HEK293 (cell line): ENCODE results near the gene MAGI2.

ENCODE experiments used
- OVOL3 ChIP-seq: fragments of 450-650 bp; formaldehyde crosslinking; IDR thresholded peaks from 2 replicates; pipeline ENCODE4 v1.5.1; 2016; ENCODE audit warnings: missing biosample characterization, missing genetic modification characterization
- SP2 ChIP-seq: fragments of 450-650 bp; formaldehyde crosslinking; IDR thresholded peaks from 2 replicates; pipeline ENCODE4 v1.5.1; 2016; ENCODE audit warnings: missing biosample characterization, missing genetic modification characterization
- TCF7L2 ChIP-seq: IDR thresholded peaks from 2 replicates; pipeline ENCODE4 v1.6.1; 2011; ENCODE audit warnings: low read depth, mild to moderate bottlenecking, inconsistent platforms, low read length, moderate library complexity, borderline replicate concordance
- ZNF184 ChIP-seq: fragments of 450-650 bp; IDR thresholded peaks from 2 replicates; pipeline ENCODE4 v1.5.1; 2018; ENCODE audit warnings: missing biosample characterization, mild to moderate bottlenecking, missing genetic modification characterization
- ZNF274 ChIP-seq, 2 experiments: fragments of 200-500 bp in 1 of 2; fragments of 450-650 bp in 1 of 2; sonication (Bioruptor generic) in 1 of 2; formaldehyde crosslinking in 1 of 2; IDR thresholded peaks; 2 replicates each; pipeline versions ENCODE4 v1.5.1 to v1.6.1; 2014 to 2016; ENCODE audit warnings: borderline replicate concordance in 1 of 2, inconsistent platforms in 1 of 2, low read length in 1 of 2, missing biosample characterization in 1 of 2, missing genetic modification characterization in 1 of 2
- ZNF561 ChIP-seq: fragments of 450-650 bp; IDR thresholded peaks from 2 replicates; pipeline ENCODE4 v1.5.1; 2018; ENCODE audit warnings: missing biosample characterization, missing genetic modification characterization, borderline replicate concordance
- ZNF585B ChIP-seq: fragments of 450-650 bp; formaldehyde crosslinking; IDR thresholded peaks from 2 replicates; pipeline ENCODE4 v1.5.1; 2016; ENCODE audit warnings: missing biosample characterization, missing genetic modification characterization
- ZNF626 ChIP-seq: fragments of 450-650 bp; sonication (Bioruptor Pico); formaldehyde crosslinking; IDR thresholded peaks from 2 replicates; pipeline ENCODE4 v1.5.1; 2018; ENCODE audit warnings: missing biosample characterization, missing genetic modification characterization, inconsistent platforms
- TF ChIP-seq, protein P1 (sequence below): fragments of 450-650 bp; formaldehyde crosslinking; IDR thresholded peaks from 2 replicates; pipeline ENCODE4 v1.5.1; 2016; ENCODE audit warnings: missing biosample characterization, missing genetic modification characterization

DNA sequence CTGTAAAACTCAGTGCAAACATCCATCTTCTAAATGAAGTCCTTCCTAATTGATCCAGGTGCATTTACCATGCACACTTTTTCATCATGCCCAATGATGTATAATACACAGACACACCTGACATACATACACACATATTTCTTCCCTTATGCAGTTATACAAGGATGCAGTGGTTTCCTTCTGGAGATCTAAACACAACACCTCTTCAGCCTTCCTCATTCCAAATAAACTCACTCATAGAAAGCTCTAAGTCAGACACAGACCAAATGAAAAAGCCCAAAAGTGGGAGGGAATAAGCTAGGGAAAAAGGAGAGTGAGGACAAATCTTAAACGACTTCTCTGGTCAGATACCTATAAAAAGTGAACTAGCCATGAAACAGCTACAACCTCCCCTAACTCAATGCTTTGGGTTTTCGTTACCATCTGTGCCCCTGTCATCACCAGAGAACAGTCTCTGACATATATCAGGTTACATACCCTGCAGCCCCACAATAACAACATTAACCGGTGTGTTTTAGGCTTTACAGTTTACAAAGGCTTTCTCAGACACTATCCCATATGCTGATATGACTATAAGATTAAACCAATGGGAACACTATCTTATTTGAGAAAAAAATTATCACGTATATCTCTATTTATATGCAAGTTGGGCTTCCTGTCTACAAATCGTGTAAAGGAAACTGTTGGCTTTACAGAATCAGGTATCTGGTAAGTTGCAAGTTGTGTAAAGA, 979.7 kb downstream of the MAGI2 start:
- TF ChIP-seq OVOL3 (tag by site-specific recombination) (no peak), SP2 (no peak), ZNF626 (tag by site-specific recombination) (no peak), ZNF585B (no peak), ZNF274 (IDR thresholded peaks at IDR 0.05; ENCODE audit: low read length) (no peak), ZNF274 (tag by site-specific recombination; IDR thresholded peaks at IDR 0.05; ENCODE audit: borderline replicate concordance) (no peak), TCF7L2 (no peak), ZNF184 (tag by site-specific recombination) (no peak), ZNF561 (tag by site-specific recombination) (no peak)
- TF ChIP-seq, protein P1, sequence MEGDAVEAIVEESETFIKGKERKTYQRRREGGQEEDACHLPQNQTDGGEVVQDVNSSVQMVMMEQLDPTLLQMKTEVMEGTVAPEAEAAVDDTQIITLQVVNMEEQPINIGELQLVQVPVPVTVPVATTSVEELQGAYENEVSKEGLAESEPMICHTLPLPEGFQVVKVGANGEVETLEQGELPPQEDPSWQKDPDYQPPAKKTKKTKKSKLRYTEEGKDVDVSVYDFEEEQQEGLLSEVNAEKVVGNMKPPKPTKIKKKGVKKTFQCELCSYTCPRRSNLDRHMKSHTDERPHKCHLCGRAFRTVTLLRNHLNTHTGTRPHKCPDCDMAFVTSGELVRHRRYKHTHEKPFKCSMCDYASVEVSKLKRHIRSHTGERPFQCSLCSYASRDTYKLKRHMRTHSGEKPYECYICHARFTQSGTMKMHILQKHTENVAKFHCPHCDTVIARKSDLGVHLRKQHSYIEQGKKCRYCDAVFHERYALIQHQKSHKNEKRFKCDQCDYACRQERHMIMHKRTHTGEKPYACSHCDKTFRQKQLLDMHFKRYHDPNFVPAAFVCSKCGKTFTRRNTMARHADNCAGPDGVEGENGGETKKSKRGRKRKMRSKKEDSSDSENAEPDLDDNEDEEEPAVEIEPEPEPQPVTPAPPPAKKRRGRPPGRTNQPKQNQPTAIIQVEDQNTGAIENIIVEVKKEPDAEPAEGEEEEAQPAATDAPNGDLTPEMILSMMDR (tag by site-specific recombination) = no peak
